Neuronal stem cell (in vitro differentiated cells): ENCODE measurements around the gene NSUN2.
A peak's percentile ranks its signal among the peaks of the same experiment; 100 is the strongest.

Experiments used
- DNase-seq: peaks from one replicate; pipeline ENCODE4 v3.0.0-alpha.2; 2013; ENCODE audit warnings: low spot score
- H2AFZ ChIP-seq: one replicate; pipeline ENCODE4 v1.6.1; 2013; ENCODE audit warnings: mild to moderate bottlenecking, low read length, inconsistent platforms
- H2AK5ac ChIP-seq: 2 replicates; pipeline ENCODE4 v1.6.1; 2013; ENCODE audit warnings: low read depth, mild to moderate bottlenecking, inconsistent platforms, low read length, moderate library complexity, mixed read lengths
- H2BK120ac ChIP-seq: 2 replicates; pipeline ENCODE4 v1.6.1; 2013; ENCODE audit warnings: low read depth, mild to moderate bottlenecking, inconsistent platforms, low read length, moderate library complexity, mixed read lengths
- H2BK12ac ChIP-seq: one replicate; pipeline ENCODE4 v1.6.1; 2013; ENCODE audit warnings: low read length, inconsistent platforms
- H2BK15ac ChIP-seq: 2 replicates; pipeline ENCODE4 v1.6.1; 2013; ENCODE audit warnings: mild to moderate bottlenecking, low read length, inconsistent platforms, mixed read lengths
- H2BK5ac ChIP-seq: one replicate; pipeline ENCODE4 v1.6.1; 2013; ENCODE audit warnings: inconsistent platforms, mild to moderate bottlenecking, low read length, moderate library complexity
- H3K14ac ChIP-seq: one replicate; pipeline ENCODE4 v1.6.1; 2013; ENCODE audit warnings: low read length, inconsistent platforms
- H3K18ac ChIP-seq: 2 replicates; pipeline ENCODE4 v1.6.1; 2013; ENCODE audit warnings: low read length, inconsistent platforms
- H3K23ac ChIP-seq: 2 replicates; pipeline ENCODE4 v1.6.1; 2013; ENCODE audit warnings: low read depth, mild to moderate bottlenecking, mixed read lengths, low read length, inconsistent platforms; ENCODE audit not compliant: poor library complexity
- H3K27ac ChIP-seq: replicated peaks from 3 replicates; pipeline ENCODE4 v1.5.1; 2013; ENCODE audit warnings: low read length, inconsistent platforms
- H3K27me3 ChIP-seq, 3 experiments: 2 replicates each; pipeline ENCODE4 v1.6.1; 2013; ENCODE audit warnings: low read length in 3 of 3, mild to moderate bottlenecking in 2 of 3, inconsistent platforms in 1 of 3, low read depth in 1 of 3, mixed read lengths in 1 of 3, moderate library complexity in 1 of 3; ENCODE audit not compliant: control insufficient read depth in 3 of 3, insufficient read depth in 3 of 3
- H3K36me3 ChIP-seq, 2 donors: replicated peaks in 1 of 2; 2 replicates each; pipeline ENCODE4 v1.6.1; 2013; ENCODE audit warnings: low read length in 2 of 2; ENCODE audit not compliant: control insufficient read depth in 2 of 2, insufficient read depth in 2 of 2
- H3K4ac ChIP-seq: 2 replicates; pipeline ENCODE4 v1.6.1; 2013; ENCODE audit warnings: inconsistent platforms, mild to moderate bottlenecking, low read length, moderate library complexity
- H3K4me1 ChIP-seq, 2 donors: 1 replicate in 1 of 2; 2 replicates in 1 of 2; pipeline ENCODE4 v1.6.1; 2013; ENCODE audit warnings: low read length in 2 of 2, low read depth in 1 of 2; ENCODE audit not compliant: control insufficient read depth in 2 of 2, insufficient read depth in 1 of 2
- H3K4me2 ChIP-seq: one replicate; pipeline ENCODE4 v1.6.1; 2013; ENCODE audit warnings: mild to moderate bottlenecking, low read length, inconsistent platforms; ENCODE audit not compliant: insufficient read depth, poor library complexity, severe bottlenecking
- H3K4me3 ChIP-seq, 2 donors: 2 replicates each; pipeline ENCODE4 v1.5.1; 2013; ENCODE audit warnings: low read length in 2 of 2, mild to moderate bottlenecking in 2 of 2, inconsistent platforms in 1 of 2, moderate library complexity in 1 of 2
- H3K79me1 ChIP-seq: one replicate; pipeline ENCODE4 v1.6.1; 2013; ENCODE audit warnings: low read depth, mild to moderate bottlenecking, inconsistent platforms, low read length, moderate library complexity
- H3K9ac ChIP-seq: one replicate; pipeline ENCODE4 v1.6.1; 2013; ENCODE audit warnings: mild to moderate bottlenecking, low read depth, low read length, inconsistent platforms; ENCODE audit not compliant: poor library complexity
- H3K9me3 ChIP-seq, 2 donors: replicated peaks in 1 of 2; 2 replicates each; pipeline versions ENCODE3 to v1.6.1; 2013; ENCODE audit warnings: low read length in 2 of 2, mild to moderate bottlenecking in 2 of 2, inconsistent platforms in 1 of 2, low read depth in 1 of 2, mixed read lengths in 1 of 2, moderate library complexity in 1 of 2; ENCODE audit not compliant: control insufficient read depth in 2 of 2, insufficient read depth in 1 of 2
- H4K8ac ChIP-seq: one replicate; pipeline ENCODE4 v1.6.1; 2013; ENCODE audit warnings: low read depth, mild to moderate bottlenecking, inconsistent platforms, low read length, moderate library complexity
- H4K91ac ChIP-seq: one replicate; pipeline ENCODE4 v1.6.1; 2013; ENCODE audit warnings: low read length, low read depth, mild to moderate bottlenecking, inconsistent platforms; ENCODE audit not compliant: poor library complexity
- WGBS, 2 donors: extraction: QIAGEN DNeasy Blood & Tissue Kit; methylation state at CpG; one replicate each; pipeline ENCODE4 v1.1.7; 2013; ENCODE audit warnings: missing lambda C conversion rate in 2 of 2, mixed read lengths in 1 of 2; ENCODE audit not compliant: insufficient read length in 2 of 2, insufficient replicate concordance in 1 of 2; ENCODE audit errors: extremely low coverage in 2 of 2; 5-methylcytosine and 5-hydroxymethylcytosine counted together

NSUN2 gene

DNA sequence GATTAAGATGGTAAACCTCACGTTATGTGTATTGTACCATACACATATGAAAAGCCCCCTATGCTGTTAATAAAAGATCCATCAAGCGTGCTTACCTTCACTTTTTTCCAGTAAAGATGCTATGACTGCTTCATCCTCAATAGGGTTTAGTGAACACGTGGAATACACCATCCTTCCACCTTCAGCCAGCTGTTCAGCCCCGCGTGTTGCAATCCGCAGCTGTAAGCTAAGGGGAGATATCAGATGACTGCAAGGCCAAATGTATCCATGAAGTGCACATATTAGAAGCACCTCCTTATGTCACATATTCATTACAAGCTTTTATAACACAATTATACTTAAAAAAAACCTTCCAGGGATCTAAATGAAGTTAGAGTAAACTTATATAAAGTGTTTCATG, 16.2 kb downstream of the NSUN2 start:
- H4K91ac ChIP-seq: no peak overlapping the region
- no peak overlapping the region for H2BK12ac ChIP-seq
- no peak overlapping the region for H2BK5ac ChIP-seq
- H4K8ac ChIP-seq: no peak overlapping the region
- no peaks in the 10 kb centered on the region for H3K4me1 ChIP-seq
- H3K79me1 ChIP-seq: peaks cover 4% of the 10 kb centered on the region
- H3K23ac ChIP-seq: no peak overlapping the region
- H3K27ac ChIP-seq: no peak overlapping the region
- peaks cover 42 to 97% of the 10 kb centered on the region in 2 donors for H3K36me3 ChIP-seq
- no peaks in the 10 kb centered on the region for H3K9me3 ChIP-seq
- H2BK15ac ChIP-seq: no peak overlapping the region
- H3K14ac ChIP-seq: no peak overlapping the region
- no peak for DNase-seq
- no peak overlapping the region for H3K4me3 ChIP-seq
- no peak overlapping the region for H3K18ac ChIP-seq
- no peak overlapping the region for H2AFZ ChIP-seq
- no peaks in the 10 kb centered on the region for H3K27me3 ChIP-seq
- H3K9ac ChIP-seq: no peak overlapping the region
- H2BK120ac ChIP-seq: no peak overlapping the region
- no CpG with 5 or more reads among the region's 6 CpGs for WGBS, 2 donors
- H3K4ac ChIP-seq: no peak overlapping the region
- no peak overlapping the region for H3K4me2 ChIP-seq
- H2AK5ac ChIP-seq: no peak overlapping the region

DNA sequence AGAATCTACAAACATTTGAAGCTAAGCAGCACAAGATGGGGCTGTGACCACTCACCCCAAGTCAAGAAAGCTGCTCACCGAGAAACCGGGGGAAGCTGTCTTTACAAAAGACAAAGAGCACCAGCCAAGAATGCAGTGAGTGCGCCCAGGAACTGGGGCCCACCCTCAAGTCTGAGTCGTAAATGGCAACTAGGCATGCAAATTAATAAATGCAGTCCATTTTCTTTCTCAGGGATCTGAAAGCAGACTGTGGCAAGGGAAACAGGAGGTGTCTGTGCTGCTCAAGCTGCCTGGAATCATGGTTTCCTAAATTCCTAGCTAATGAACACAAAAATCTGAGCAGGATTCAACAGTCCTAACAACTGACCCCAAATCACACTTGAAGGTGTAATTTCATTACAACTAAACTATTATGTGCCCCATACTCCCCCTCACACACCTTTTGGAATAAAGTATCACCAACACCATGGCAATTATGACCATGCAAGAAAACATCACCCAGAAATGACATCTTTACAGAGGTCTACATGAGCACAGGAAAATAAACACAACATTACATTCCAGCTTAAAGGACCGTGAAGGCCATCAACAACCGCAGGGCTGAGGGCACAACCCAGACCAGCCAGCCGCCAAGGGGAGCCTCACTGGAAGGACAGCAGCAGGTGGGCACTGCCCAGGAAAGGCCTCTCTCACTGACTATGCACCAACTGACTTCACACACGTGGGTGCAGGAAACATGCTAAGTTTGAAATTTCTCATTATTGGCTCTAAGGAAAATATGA, 17.6 kb downstream of the NSUN2 start:
- H2BK12ac ChIP-seq: no peak overlapping the region
- WGBS, 2 donors: no CpG with 5 or more reads among the region's 8 CpGs
- H3K4me1 ChIP-seq: no peaks in the 10 kb centered on the region
- no peak overlapping the region for H4K91ac ChIP-seq
- H3K27me3 ChIP-seq: no peaks in the 10 kb centered on the region
- no peak overlapping the region for H3K4ac ChIP-seq
- H2BK15ac ChIP-seq: no peak overlapping the region
- no peak overlapping the region for H3K4me3 ChIP-seq
- no peaks in the 10 kb centered on the region for H3K9me3 ChIP-seq
- H3K14ac ChIP-seq: no peak overlapping the region
- H2BK120ac ChIP-seq: no peak overlapping the region
- H3K27ac ChIP-seq: no peak overlapping the region
- H2AFZ ChIP-seq: no peak overlapping the region
- peaks cover 4% of the 10 kb centered on the region for H3K79me1 ChIP-seq
- no peak overlapping the region for H3K23ac ChIP-seq
- peaks cover 44 to 98% of the 10 kb centered on the region in 2 donors for H3K36me3 ChIP-seq
- H4K8ac ChIP-seq: no peak overlapping the region
- H3K4me2 ChIP-seq: no peak overlapping the region
- no peak overlapping the region for H2BK5ac ChIP-seq
- H3K9ac ChIP-seq: no peak overlapping the region
- H3K18ac ChIP-seq: no peak overlapping the region
- H2AK5ac ChIP-seq: no peak overlapping the region
- DNase-seq: no peak

DNA sequence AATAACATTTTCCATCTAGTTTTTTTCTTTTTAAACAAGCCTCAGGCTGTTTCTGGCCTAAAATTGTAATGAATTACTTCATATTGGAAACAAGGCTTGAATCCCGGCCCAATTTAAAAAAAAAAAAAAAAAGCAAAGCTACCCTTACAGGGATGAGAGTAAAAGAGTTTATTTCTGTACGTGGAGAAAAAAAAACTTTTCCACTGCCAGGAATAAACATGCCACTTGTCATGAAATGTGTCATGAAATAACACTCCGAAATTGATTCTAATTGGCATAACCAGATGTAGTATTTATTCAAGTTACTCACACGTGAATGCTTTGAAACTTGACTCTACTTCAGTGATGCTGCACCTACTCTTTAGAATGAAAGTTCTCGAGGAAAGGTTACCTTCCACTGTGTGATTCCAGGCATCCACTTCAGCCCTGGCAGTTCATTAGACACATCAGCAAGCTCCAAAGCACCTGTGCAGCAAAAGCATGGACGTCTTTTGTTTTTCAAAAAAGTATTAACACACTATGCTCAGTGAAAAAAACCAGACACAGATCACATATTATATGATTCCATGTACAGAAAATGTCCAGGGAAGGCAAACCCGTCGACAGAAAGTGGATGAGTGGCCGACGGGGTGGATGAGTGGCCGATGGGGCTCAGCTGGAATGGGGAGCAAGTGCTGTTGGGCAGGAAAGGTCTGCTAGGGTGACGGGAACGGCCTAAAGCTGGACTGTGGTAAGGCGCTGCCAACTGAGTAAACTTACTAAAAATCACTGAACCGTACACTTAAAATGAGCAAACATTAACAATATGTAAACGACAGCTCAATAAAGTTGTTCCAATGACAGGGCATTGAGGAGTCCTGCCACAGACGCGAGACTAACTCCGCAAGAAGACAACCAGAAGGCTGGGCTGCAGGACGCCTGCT, 21.2 kb downstream of the NSUN2 start:
- no peak overlapping the region for H3K14ac ChIP-seq
- H2AFZ ChIP-seq: no peak overlapping the region
- no peak overlapping the region for H3K27ac ChIP-seq
- H3K4me3 ChIP-seq: no peak overlapping the region
- no peaks in the 10 kb centered on the region for H3K27me3 ChIP-seq
- DNase-seq: no peak
- no peak overlapping the region for H3K18ac ChIP-seq
- H4K8ac ChIP-seq: no peak overlapping the region
- peaks cover 5% of the 10 kb centered on the region for H3K79me1 ChIP-seq
- no peaks in the 10 kb centered on the region for H3K9me3 ChIP-seq
- no peaks in the 10 kb centered on the region for H3K4me1 ChIP-seq
- H2BK12ac ChIP-seq: no peak overlapping the region
- no peak overlapping the region for H2BK15ac ChIP-seq
- no peak overlapping the region for H2BK5ac ChIP-seq
- no peak overlapping the region for H3K23ac ChIP-seq
- H2BK120ac ChIP-seq: no peak overlapping the region
- no peak overlapping the region for H4K91ac ChIP-seq
- peaks cover 49 to 98% of the 10 kb centered on the region in 2 donors for H3K36me3 ChIP-seq
- no peak overlapping the region for H2AK5ac ChIP-seq
- WGBS, 2 donors: no CpG with 5 or more reads among the region's 20 CpGs
- H3K4me2 ChIP-seq: no peak overlapping the region
- no peak overlapping the region for H3K9ac ChIP-seq
- H3K4ac ChIP-seq: no peak overlapping the region

DNA sequence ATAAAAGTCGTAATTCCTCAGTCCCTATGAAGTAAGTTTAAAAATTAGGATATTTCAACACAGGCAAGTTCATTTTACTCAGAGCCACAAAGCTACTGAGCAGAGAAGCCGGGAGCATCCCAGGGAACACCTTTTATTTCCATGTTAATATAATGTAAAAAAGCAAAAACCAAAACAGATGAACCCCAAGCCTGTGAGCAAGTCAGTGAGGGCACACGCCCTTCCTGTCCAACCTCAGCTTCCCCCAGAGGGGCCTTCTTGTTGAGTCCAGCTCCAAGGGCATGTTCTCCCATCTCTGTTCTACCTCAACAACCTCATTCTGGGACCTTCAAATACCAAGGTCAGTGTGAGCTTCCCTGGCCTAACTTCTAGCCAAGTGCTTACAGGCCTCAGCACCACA, 24.8 kb downstream of the NSUN2 start:
- no peak overlapping the region for H2BK120ac ChIP-seq
- H4K8ac ChIP-seq: no peak overlapping the region
- no peak overlapping the region for H2BK5ac ChIP-seq
- H3K79me1 ChIP-seq: peaks cover 3% of the 10 kb centered on the region
- no peak overlapping the region for H3K4me2 ChIP-seq
- no peaks in the 10 kb centered on the region for H3K9me3 ChIP-seq
- H3K18ac ChIP-seq: no peak overlapping the region
- H3K23ac ChIP-seq: no peak overlapping the region
- no peak for DNase-seq
- H3K27me3 ChIP-seq: no peaks in the 10 kb centered on the region
- H3K14ac ChIP-seq: peak overlapping the region; percentile 47
- no peak overlapping the region for H4K91ac ChIP-seq
- H3K4me1 ChIP-seq: no peaks in the 10 kb centered on the region
- no peak overlapping the region for H3K4ac ChIP-seq
- H3K27ac ChIP-seq: no peak overlapping the region
- no peak overlapping the region for H2BK12ac ChIP-seq
- H2AK5ac ChIP-seq: no peak overlapping the region
- H3K9ac ChIP-seq: no peak overlapping the region
- H3K4me3 ChIP-seq: no peak overlapping the region
- peaks cover 48 to 97% of the 10 kb centered on the region in 2 donors for H3K36me3 ChIP-seq
- no peak overlapping the region for H2BK15ac ChIP-seq
- H2AFZ ChIP-seq: no peak overlapping the region
- no CpG with 5 or more reads among the region's 3 CpGs for WGBS, 2 donors
